ENCODE results near the gene SLC1A2. TPM values are rescaled to one million over a fixed set of nuclear protein-coding genes. Genes with fewer than 3 reads are reported as not detected.

The SLC1A2 gene
- total and polyA plus RNA-seq, 2 donors (not counting 3 experiments of a cell fraction or from before 2014, with no cell fraction given), result not detected

DNA sequence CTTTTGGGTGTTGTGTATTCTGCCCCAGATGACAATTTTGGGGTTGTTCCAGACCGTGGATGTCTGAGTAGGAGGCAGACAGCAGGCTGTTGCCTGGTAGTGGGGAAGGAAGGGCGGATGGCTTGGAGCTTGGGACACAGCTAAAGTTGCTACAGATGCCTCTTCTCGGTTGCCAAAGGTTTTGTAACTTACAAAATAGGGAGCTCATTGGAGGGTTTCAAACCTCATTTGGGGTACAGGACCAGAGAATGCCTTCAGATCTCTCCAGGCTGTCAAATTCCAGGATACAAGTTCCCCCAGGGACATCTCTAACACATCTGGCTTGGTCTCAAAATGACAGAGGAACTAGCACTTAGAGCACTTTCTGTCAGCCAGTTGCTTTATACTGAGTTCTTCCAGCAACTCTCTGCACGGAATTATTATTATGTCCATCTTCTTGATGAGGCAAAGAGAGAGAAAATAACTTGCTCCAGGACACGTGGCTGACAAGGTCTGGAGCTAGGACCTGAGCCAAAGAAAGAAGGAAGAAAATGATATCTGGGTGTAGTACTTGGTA lies 56.0 kb downstream of the SLC1A2 start:
- Histone ChIP-seq H3K9me3 (replicated peaks; ENCODE audit: control insufficient read depth, insufficient read depth, low read length) (no peaks in the 10 kb centered on the region), H3K4me2 (ENCODE audit: insufficient read depth, low read length) (no peak overlapping the region), H3K4me1 (ENCODE audit: control insufficient read depth, extremely low read depth, insufficient read depth, low read length) (no peaks in the 10 kb centered on the region), H4K20me1 (replicated peaks; ENCODE audit: control insufficient read depth, extremely low read depth, insufficient read depth, low read length) (no peaks in the 10 kb centered on the region), H3K9me1 (replicated peaks; ENCODE audit: control insufficient read depth, extremely low read depth, insufficient read depth, low read length) (no peaks in the 10 kb centered on the region), H3K4me3 (replicated peaks in 1 of 3; ENCODE audit: insufficient read depth in 1 of 3, low read depth in 1 of 3, low read length in 3 of 3) (no peak overlapping the region), H3K27ac (ENCODE audit: insufficient read depth, low read depth, low read length) (no peak overlapping the region), H2AFZ (ENCODE audit: low read depth, low read length) (no peak overlapping the region), H3K36me3 (ENCODE audit: control insufficient read depth in 2 of 2, extremely low read depth in 1 of 2, insufficient read depth in 2 of 2, low read length in 2 of 2) (no peaks in the 10 kb centered on the region), H3K9ac (replicated peaks; ENCODE audit: extremely low read depth, insufficient read depth, low read length) (no peak overlapping the region), H3K79me2 (ENCODE audit: control insufficient read depth, insufficient read depth, low read length) (no peaks in the 10 kb centered on the region), H3K27me3 (ENCODE audit: control insufficient read depth in 2 of 2, insufficient read depth in 2 of 2, low read length in 2 of 2) (peaks cover 0 to 3% of the 10 kb centered on the region in 2 experiments)
- no TSS peak for BruUV-seq (replicated peaks)
- intact Hi-C loops (cut with micrococcal nuclease), result no loop called here
- DNase-seq (ENCODE audit: low read depth, low spot score), result no peak
- POLR2A ChIA-PET, result no interaction called here
- CTCF ChIA-PET, result interaction anchor here (1.3 kb wide), 1 partner anchor 13 kb away, joined by 4 read pairs; no protein-coding TSS in a partner anchor
- dilution Hi-C loops (cut with MboI; ENCODE audit: extremely low pct_ligation_motif_present, low sequenced_read_pairs), result no loop called here
- TF ChIP-seq, protein P1, sequence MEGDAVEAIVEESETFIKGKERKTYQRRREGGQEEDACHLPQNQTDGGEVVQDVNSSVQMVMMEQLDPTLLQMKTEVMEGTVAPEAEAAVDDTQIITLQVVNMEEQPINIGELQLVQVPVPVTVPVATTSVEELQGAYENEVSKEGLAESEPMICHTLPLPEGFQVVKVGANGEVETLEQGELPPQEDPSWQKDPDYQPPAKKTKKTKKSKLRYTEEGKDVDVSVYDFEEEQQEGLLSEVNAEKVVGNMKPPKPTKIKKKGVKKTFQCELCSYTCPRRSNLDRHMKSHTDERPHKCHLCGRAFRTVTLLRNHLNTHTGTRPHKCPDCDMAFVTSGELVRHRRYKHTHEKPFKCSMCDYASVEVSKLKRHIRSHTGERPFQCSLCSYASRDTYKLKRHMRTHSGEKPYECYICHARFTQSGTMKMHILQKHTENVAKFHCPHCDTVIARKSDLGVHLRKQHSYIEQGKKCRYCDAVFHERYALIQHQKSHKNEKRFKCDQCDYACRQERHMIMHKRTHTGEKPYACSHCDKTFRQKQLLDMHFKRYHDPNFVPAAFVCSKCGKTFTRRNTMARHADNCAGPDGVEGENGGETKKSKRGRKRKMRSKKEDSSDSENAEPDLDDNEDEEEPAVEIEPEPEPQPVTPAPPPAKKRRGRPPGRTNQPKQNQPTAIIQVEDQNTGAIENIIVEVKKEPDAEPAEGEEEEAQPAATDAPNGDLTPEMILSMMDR (IDR thresholded peaks at IDR 0.05; ENCODE audit: extremely low read depth in 1 of 2, insufficient read depth in 1 of 2, low read depth in 1 of 2, low read length in 2 of 2), result no peak
- TF ChIP-seq MYC (IDR thresholded peaks at IDR 0.05; ENCODE audit: low read depth, low read length) (no peak), EZH2 (IDR thresholded peaks at IDR 0.05; ENCODE audit: borderline replicate concordance, low read depth, low read length, severe bottlenecking) (no peak), FOS (IDR thresholded peaks at IDR 0.05; ENCODE audit: borderline replicate concordance, insufficient read depth, low read length) (no peak), JUN (IDR thresholded peaks at IDR 0.05; ENCODE audit: borderline replicate concordance, insufficient read depth, insufficient read length, low read depth) (no peak), POLR2AphosphoS5 (IDR thresholded peaks at IDR 0.05; ENCODE audit: insufficient read depth, low read depth, low read length) (no peak), POLR2A (IDR thresholded peaks at IDR 0.05; ENCODE audit: low read depth, low read length) (no peak), GATA2 (IDR thresholded peaks at IDR 0.05; ENCODE audit: insufficient read depth, insufficient read length, low read depth, low read length) (no peak)
- TF ChIP-seq, protein P2, sequence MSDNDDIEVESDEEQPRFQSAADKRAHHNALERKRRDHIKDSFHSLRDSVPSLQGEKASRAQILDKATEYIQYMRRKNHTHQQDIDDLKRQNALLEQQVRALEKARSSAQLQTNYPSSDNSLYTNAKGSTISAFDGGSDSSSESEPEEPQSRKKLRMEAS (IDR thresholded peaks at IDR 0.05; ENCODE audit: insufficient read depth, insufficient read length), result no peak
- FAIRE-seq, result no peak

All from endothelial cell of umbilical vein (primary cell).